GM12875 (cell line): ENCODE results near the gene EXT2.

Source experiments
- H3K4me3 ChIP-seq: one replicate; pipeline ENCODE4 v1.5.1; 2011; ENCODE audit warnings: low read depth, low read length, control low read depth
- CTCF ChIP-seq: IDR thresholded peaks from 2 replicates; pipeline ENCODE4 v1.5.1; 2011; ENCODE audit warnings: low read depth, mild to moderate bottlenecking, control low read depth, inconsistent platforms, low read length, moderate library complexity, borderline replicate concordance; ENCODE audit not compliant: insufficient read depth

The EXT2 gene

GRCh38 chr11:44244639-44245310, 149.3 kb downstream of the EXT2 start:
- no peak overlapping the region for H3K4me3 ChIP-seq
- no peak for TF ChIP-seq CTCF

GRCh38 chr11:44246726-44247125, 151.2 kb downstream of the EXT2 start:
- no peak overlapping the region for H3K4me3 ChIP-seq
- no peak for TF ChIP-seq CTCF

- no peak for TF ChIP-seq CTCF
- H3K4me3 ChIP-seq, result no peak overlapping the region
These were observed 152.0 kb downstream of the EXT2 start for GRCh38 chr11:44247508-44247907.

- no peak for TF ChIP-seq CTCF
- H3K4me3 ChIP-seq, result no peak overlapping the region
These were observed 152.6 kb downstream of the EXT2 start for GRCh38 chr11:44248109-44248508.

GRCh38 chr11:44250421-44250820, 154.9 kb downstream of the EXT2 start:
- no peak overlapping the region for H3K4me3 ChIP-seq
- TF ChIP-seq CTCF, result no peak

GRCh38 chr11:44252999-44253602, 157.6 kb downstream of the EXT2 start:
- no peak for TF ChIP-seq CTCF
- H3K4me3 ChIP-seq, result no peak overlapping the region

- H3K4me3 ChIP-seq, result no peak overlapping the region
- no peak for TF ChIP-seq CTCF
These were observed 160.1 kb downstream of the EXT2 start for GRCh38 chr11:44255406-44256071.
